Keratinocyte (primary cell): ENCODE measurements around the gene TEKT5. TPM values are rescaled to one million over a fixed set of nuclear protein-coding genes. Genes with fewer than 3 reads are reported as not detected.
A peak's percentile ranks its signal among the peaks of the same experiment; 100 is the strongest.

Experiments
- DNase-seq: peaks from one replicate; pipeline ENCODE4 v3.0.0-alpha.2; 2011; ENCODE audit warnings: low read depth, missing footprints, low spot score
- FAIRE-seq: peaks from 2 replicates; lab custom pipeline; 2011; peaks lifted over from hg19 to GRCh38; lab: Jason Lieb, UNC
- H2AFZ ChIP-seq: 2 replicates; pipeline ENCODE4 v1.6.0; 2012; ENCODE audit warnings: low read length, control low read depth, inconsistent platforms; ENCODE audit not compliant: control insufficient read depth
- H3K27ac ChIP-seq: 2 replicates; pipeline ENCODE4 v1.5.1; 2011; ENCODE audit warnings: low read length; ENCODE audit not compliant: control insufficient read depth, insufficient read depth
- H3K27me3 ChIP-seq: 3 replicates; pipeline ENCODE4 v1.6.0; 2011; ENCODE audit warnings: low read length; ENCODE audit not compliant: control insufficient read depth, insufficient read depth; ENCODE audit errors: extremely low read depth
- H3K36me3 ChIP-seq, 2 experiments: 2 replicates in 1 of 2; 3 replicates in 1 of 2; pipeline ENCODE4 v1.5.1; 2011; ENCODE audit warnings: low read length in 2 of 2, mild to moderate bottlenecking in 1 of 2; ENCODE audit not compliant: control insufficient read depth in 2 of 2, insufficient read depth in 2 of 2; ENCODE audit errors: extremely low read depth in 1 of 2
- H3K4me1 ChIP-seq: 3 replicates; pipeline ENCODE4 v1.5.1; 2011; ENCODE audit warnings: low read length; ENCODE audit not compliant: control insufficient read depth, insufficient read depth; ENCODE audit errors: extremely low read depth
- H3K4me2 ChIP-seq: 3 replicates; pipeline ENCODE4 v1.6.0; 2011; ENCODE audit warnings: low read depth, low read length; ENCODE audit not compliant: control insufficient read depth, insufficient read depth; ENCODE audit errors: extremely low read depth
- H3K4me3 ChIP-seq, 3 experiments: fragments of 200-600 bp in 1 of 3; sonication (generic) in 1 of 3; 2 replicates in 2 of 3; 3 replicates in 1 of 3; pipeline ENCODE4 v1.5.1; 2011 to 2016; ENCODE audit warnings: low read length in 3 of 3, mild to moderate bottlenecking in 3 of 3, control low read depth in 2 of 3, inconsistent platforms in 1 of 3, low read depth in 1 of 3, mixed read lengths in 1 of 3, mixed run types in 1 of 3, moderate library complexity in 1 of 3; ENCODE audit not compliant: control insufficient read depth in 2 of 3, insufficient read depth in 2 of 3; ENCODE audit errors: extremely low read depth in 1 of 3
- H3K79me2 ChIP-seq: 2 replicates; pipeline ENCODE4 v1.6.0; 2012; ENCODE audit warnings: low read length; ENCODE audit not compliant: control insufficient read depth, insufficient read depth
- H3K9ac ChIP-seq: 3 replicates; pipeline ENCODE4 v1.6.0; 2011; ENCODE audit warnings: low read length; ENCODE audit not compliant: control insufficient read depth, insufficient read depth; ENCODE audit errors: extremely low read depth
- H3K9me1 ChIP-seq: 3 replicates; pipeline ENCODE4 v1.6.0; 2011; ENCODE audit warnings: low read length; ENCODE audit not compliant: control insufficient read depth, insufficient read depth; ENCODE audit errors: extremely low read depth
- H3K9me3 ChIP-seq: 2 replicates; pipeline ENCODE4 v1.5.1; 2012; ENCODE audit warnings: low read depth, low read length; ENCODE audit not compliant: control insufficient read depth
- H4K20me1 ChIP-seq: 3 replicates; pipeline ENCODE4 v1.6.0; 2011; ENCODE audit warnings: low read length; ENCODE audit not compliant: control insufficient read depth, insufficient read depth; ENCODE audit errors: extremely low read depth
- EZH2 ChIP-seq: IDR thresholded peaks from one replicate; pipeline ENCODE4 v1.6.1; 2012; ENCODE audit warnings: inconsistent platforms, mild to moderate bottlenecking, low read length, moderate library complexity
- dilution Hi-C: fragments of 300-500 bp; cut with MboI; formaldehyde crosslinking; loops from one replicate; pipeline ENCODE4 v1.7.0; 2020; ENCODE audit warnings: low sequenced_read_pairs; ENCODE audit not compliant: extremely low pct_ligation_motif_present
- polyA plus RNA-seq, 5 experiments: library from polyadenylated mRNA; depleted of rRNA in 3 of 5; stranded (reverse) in 3 of 5; stranded (forward) in 1 of 5; unstranded in 1 of 5; fragments of >200 nt; gene quantifications; 1 replicate in 1 of 5; 2 replicates in 3 of 5; 3 replicates in 1 of 5; pipeline versions ENCODE4 v1.2.1 to v1.2.3, GENCODE V29; 2011 to 2012; ENCODE audit warnings: missing spikeins in 2 of 5, low read depth in 1 of 5, low replicate concordance in 1 of 5
- TF ChIP-seq, protein P1 (sequence below), 3 experiments: IDR thresholded peaks in 1 of 3; conservative IDR thresholded peaks in 1 of 3; optimal IDR thresholded peaks in 1 of 3; 2 replicates in 2 of 3; 3 replicates in 1 of 3; pipeline versions ENCODE3 to v1.5.1; 2011; ENCODE audit warnings: low read length in 3 of 3, mild to moderate bottlenecking in 3 of 3, moderate library complexity in 2 of 3, control low read depth in 1 of 3, inconsistent platforms in 1 of 3; ENCODE audit not compliant: insufficient read depth in 2 of 3; ENCODE audit errors: extremely low read depth in 1 of 3

Gene TEKT5
- polyA plus RNA-seq, 1 donor (not counting 4 experiments of a cell fraction or from before 2014, with no cell fraction given), result not detected

DNA sequence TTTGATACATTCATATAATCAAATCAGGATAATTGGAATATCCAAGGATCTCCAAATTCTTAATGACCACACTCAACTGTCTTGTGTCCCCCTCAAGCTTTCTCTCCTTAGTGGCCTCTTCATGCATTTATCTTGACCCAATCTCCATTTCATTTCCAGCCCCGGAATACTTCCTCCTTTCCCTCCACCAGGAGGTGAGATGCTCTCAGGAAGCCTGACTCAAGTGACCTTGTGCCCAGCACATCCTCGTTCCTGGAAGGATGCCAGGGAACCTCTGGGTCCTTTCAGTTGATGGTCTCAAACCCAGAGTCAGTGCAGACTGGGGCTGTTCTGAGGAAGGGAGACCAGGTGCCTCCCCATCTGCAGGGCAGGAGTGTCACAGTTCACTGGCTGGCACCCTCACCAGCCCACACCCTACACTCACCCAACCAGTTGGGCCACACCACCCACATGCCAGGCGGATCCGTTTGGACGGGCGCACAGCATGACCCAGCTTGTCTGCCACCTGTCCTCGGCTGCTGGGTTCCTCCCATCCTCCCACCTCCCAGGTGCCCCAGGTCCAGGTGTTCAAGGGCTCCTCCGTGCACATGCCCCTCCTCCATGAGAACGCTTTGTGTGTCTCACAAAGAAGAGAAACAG is 100.3 kb downstream of the TEKT5 start:
- Histone ChIP-seq H3K27ac (peak overlapping the region; percentile 11), H3K4me3 (peak overlapping the region in 1 of 3 experiments; percentile 17), H3K36me3 (no peaks in the 10 kb centered on the region), H3K9me3 (no peaks in the 10 kb centered on the region), H3K79me2 (no peaks in the 10 kb centered on the region), H4K20me1 (no peaks in the 10 kb centered on the region), H2AFZ (peak overlapping the region; percentile 52), H3K4me2 (peak overlapping the region; percentile 62), H3K9me1 (no peaks in the 10 kb centered on the region), H3K9ac (no peak overlapping the region), H3K27me3 (no peaks in the 10 kb centered on the region), H3K4me1 (peaks cover 10% of the 10 kb centered on the region)
- FAIRE-seq, result peak; percentile 85
- TF ChIP-seq EZH2, result no peak
- TF ChIP-seq, protein P1, sequence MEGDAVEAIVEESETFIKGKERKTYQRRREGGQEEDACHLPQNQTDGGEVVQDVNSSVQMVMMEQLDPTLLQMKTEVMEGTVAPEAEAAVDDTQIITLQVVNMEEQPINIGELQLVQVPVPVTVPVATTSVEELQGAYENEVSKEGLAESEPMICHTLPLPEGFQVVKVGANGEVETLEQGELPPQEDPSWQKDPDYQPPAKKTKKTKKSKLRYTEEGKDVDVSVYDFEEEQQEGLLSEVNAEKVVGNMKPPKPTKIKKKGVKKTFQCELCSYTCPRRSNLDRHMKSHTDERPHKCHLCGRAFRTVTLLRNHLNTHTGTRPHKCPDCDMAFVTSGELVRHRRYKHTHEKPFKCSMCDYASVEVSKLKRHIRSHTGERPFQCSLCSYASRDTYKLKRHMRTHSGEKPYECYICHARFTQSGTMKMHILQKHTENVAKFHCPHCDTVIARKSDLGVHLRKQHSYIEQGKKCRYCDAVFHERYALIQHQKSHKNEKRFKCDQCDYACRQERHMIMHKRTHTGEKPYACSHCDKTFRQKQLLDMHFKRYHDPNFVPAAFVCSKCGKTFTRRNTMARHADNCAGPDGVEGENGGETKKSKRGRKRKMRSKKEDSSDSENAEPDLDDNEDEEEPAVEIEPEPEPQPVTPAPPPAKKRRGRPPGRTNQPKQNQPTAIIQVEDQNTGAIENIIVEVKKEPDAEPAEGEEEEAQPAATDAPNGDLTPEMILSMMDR (optimal IDR thresholded peaks at IDR 0.05 in 1 of 3, IDR thresholded peaks at IDR 0.05 in 1 of 3, conservative IDR thresholded peaks at IDR 0.05 in 1 of 3; ENCODE audit: extremely low read depth in 1 of 3, insufficient read depth in 2 of 3, low read length in 3 of 3), result peak in 2 of 3 experiments; percentile 10 to 14
- dilution Hi-C loops, result no loop called here
- peak; percentile 98 for DNase-seq

DNA sequence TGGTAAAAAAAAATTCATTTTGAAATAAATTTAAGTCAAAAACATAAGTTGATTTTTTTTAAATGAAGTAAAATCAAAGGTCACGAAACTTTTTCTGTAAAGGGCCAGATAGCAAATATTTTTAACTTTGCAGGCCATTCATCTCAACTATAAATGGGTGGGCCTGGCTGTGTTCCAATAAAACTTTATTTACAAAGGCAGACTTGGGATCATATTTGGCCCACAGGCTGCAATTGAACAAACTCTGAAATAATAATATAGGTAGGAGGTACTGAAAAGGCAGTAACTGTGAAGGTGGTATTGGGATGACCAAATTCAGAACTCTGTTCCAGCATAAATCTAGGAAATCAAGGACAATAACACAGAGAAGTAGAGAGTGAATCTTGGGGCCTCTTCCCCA is 102.1 kb downstream of the TEKT5 start:
- FAIRE-seq, result no peak
- Histone ChIP-seq H3K9ac (no peak overlapping the region), H3K4me3 (no peak overlapping the region), H3K79me2 (no peaks in the 10 kb centered on the region), H3K9me3 (no peaks in the 10 kb centered on the region), H3K9me1 (no peaks in the 10 kb centered on the region), H3K27me3 (no peaks in the 10 kb centered on the region), H3K36me3 (no peaks in the 10 kb centered on the region), H3K4me1 (peaks cover 10% of the 10 kb centered on the region), H3K27ac (no peak overlapping the region), H2AFZ (no peak overlapping the region), H4K20me1 (no peaks in the 10 kb centered on the region), H3K4me2 (no peak overlapping the region)
- TF ChIP-seq, protein P1 (optimal IDR thresholded peaks at IDR 0.05 in 1 of 3, IDR thresholded peaks at IDR 0.05 in 1 of 3, conservative IDR thresholded peaks at IDR 0.05 in 1 of 3; ENCODE audit: extremely low read depth in 1 of 3, insufficient read depth in 2 of 3, low read length in 3 of 3), result no peak
- TF ChIP-seq EZH2, result no peak
- dilution Hi-C loops, result no loop called here
- no peak for DNase-seq
